Measurements from ENCODE around the gene FAM9C. TPM values are rescaled to one million over a fixed set of nuclear protein-coding genes. Genes with fewer than 3 reads are reported as not detected.

The FAM9C gene
- total and polyA plus RNA-seq, 2 of the 4 experiments (the other 2 are of a cell fraction), result not detected

- Histone ChIP-seq H3K4ac (ENCODE audit: low read depth, low read length) (no peak overlapping the region), H3K9ac (ENCODE audit: low read depth, low read length) (no peak overlapping the region), H4K20me1 (ENCODE audit: insufficient read depth, low read length) (no peaks in the 10 kb centered on the region), H4K91ac (ENCODE audit: insufficient read depth, low read depth, low read length) (no peak overlapping the region), H3K9me1 (ENCODE audit: insufficient read depth, low read length) (no peaks in the 10 kb centered on the region), H3K79me1 (ENCODE audit: low read depth in 1 of 2, low read length in 2 of 2) (no peaks in the 10 kb centered on the region), H4K8ac (ENCODE audit: low read depth in 2 of 2, low read length in 2 of 2) (no peak overlapping the region), H3K14ac (replicated peaks; ENCODE audit: low read depth, low read length) (no peak overlapping the region), H3K18ac (ENCODE audit: low read depth, low read length) (no peak overlapping the region), H2BK120ac (ENCODE audit: low read depth, low read length) (no peak overlapping the region), H2BK15ac (ENCODE audit: low read depth, low read length) (no peak overlapping the region), H3K4me1 (ENCODE audit: control insufficient read depth, insufficient read depth, low read length) (peaks cover 3% of the 10 kb centered on the region; the same call in 1 of the 2 replicates), H3K27ac (ENCODE audit: insufficient read depth, low read length) (no peak overlapping the region), H3K4me3 (ENCODE audit: insufficient read depth, low read depth, low read length) (no peak overlapping the region), H3K36me3 (ENCODE audit: control insufficient read depth, insufficient read depth, low read length) (no peaks in the 10 kb centered on the region), H3K23ac (ENCODE audit: low read depth, low read length) (no peak overlapping the region), H2AK5ac (ENCODE audit: low read depth, low read length) (no peak overlapping the region), H2BK20ac (ENCODE audit: low read depth, low read length) (no peak overlapping the region), H2BK5ac (ENCODE audit: low read depth, low read length, poor library complexity, severe bottlenecking) (no peak overlapping the region), H2AFZ (replicated peaks; ENCODE audit: low read length, poor library complexity) (no peak overlapping the region), H3K9me3 (ENCODE audit: control insufficient read depth, insufficient read depth, low read length) (no peaks in the 10 kb centered on the region), H3K4me2 (ENCODE audit: low read depth, low read length) (no peak overlapping the region), H3K56ac (ENCODE audit: extremely low read depth, insufficient read depth, low read length) (no peak overlapping the region), H3K27me3 (ENCODE audit: control insufficient read depth, insufficient read depth, low read length) (no peaks in the 10 kb centered on the region), H4K5ac (ENCODE audit: low read depth, low read length) (no peak overlapping the region), H2AK9ac (replicated peaks; ENCODE audit: low read depth, low read length, poor library complexity) (no peak overlapping the region)
- ChIA-PET POLR2A (ENCODE audit: unreplicated experiment) (interaction anchor here (1.0 kb wide), 1 partner anchor 17 kb away, joined by 3 read pairs; no protein-coding TSS in a partner anchor), CTCF (no interaction called here)
- TF ChIP-seq NFE2L2 (IDR thresholded peaks at IDR 0.05; ENCODE audit: low read depth, low read length) (no peak), FOS (IDR thresholded peaks at IDR 0.05; ENCODE audit: low read depth, low read length) (no peak), RAD21 (IDR thresholded peaks at IDR 0.05; ENCODE audit: low read length) (no peak), MAZ (IDR thresholded peaks at IDR 0.05; ENCODE audit: borderline replicate concordance, low read depth, low read length) (no peak), CTCF (conservative IDR thresholded peaks at IDR 0.05; ENCODE audit: low read depth, low read length) (no peak), BHLHE40 (IDR thresholded peaks at IDR 0.05; ENCODE audit: low read depth, low read length) (no peak), MXI1 (IDR thresholded peaks at IDR 0.05; ENCODE audit: borderline replicate concordance, low read depth, low read length) (no peak), MAFK (IDR thresholded peaks at IDR 0.05; ENCODE audit: low read depth, low read length) (no peak), RFX5 (IDR thresholded peaks at IDR 0.05; ENCODE audit: low read depth, low read length) (no peak), CHD1 (IDR thresholded peaks at IDR 0.05; ENCODE audit: low read depth, low read length) (no peak), USF2 (IDR thresholded peaks at IDR 0.05; ENCODE audit: low read depth, low read length) (no peak), SMC3 (IDR thresholded peaks at IDR 0.05; ENCODE audit: low read depth, low read length) (no peak), POLR2A (IDR thresholded peaks at IDR 0.05; ENCODE audit: low read depth, low read length) (no peak), ELK1 (IDR thresholded peaks at IDR 0.05; ENCODE audit: borderline replicate concordance, low read depth, low read length) (no peak), RCOR1 (IDR thresholded peaks at IDR 0.05; ENCODE audit: insufficient replicate concordance, low read length) (no peak)
- DNase-seq (no peak), ATAC-seq (ENCODE audit: low read depth) (no peak)
- in situ Hi-C loops (cut with MboI; ENCODE audit: low sequenced_read_pairs) (no loop called here), dilution Hi-C loops (cut with HindIII; ENCODE audit: low sequenced_read_pairs, unreplicated experiment) (no loop called here), intact Hi-C loops (cut with micrococcal nuclease) (no loop called here)
- no TSS peak for BruUV-seq (replicated peaks)
- no CpG with 5 or more reads among the region's 1 CpG for WGBS, 2 experiments (ENCODE audit: extremely low coverage in 2 of 2, insufficient read length in 1 of 2)
Measured at GRCh38 chrX:13046141-13046855, 1.9 kb upstream of the FAM9C start.
